ENCODE measurements around the gene RPS25.
A peak's percentile ranks its signal among the peaks of the same experiment; 100 is the strongest.
"Not testable (repeated sequence)": the region's sequence is repeated elsewhere in the genome, so short reads cannot be mapped to it uniquely, and the experiment has no call there.

Gene RPS25

DNA sequence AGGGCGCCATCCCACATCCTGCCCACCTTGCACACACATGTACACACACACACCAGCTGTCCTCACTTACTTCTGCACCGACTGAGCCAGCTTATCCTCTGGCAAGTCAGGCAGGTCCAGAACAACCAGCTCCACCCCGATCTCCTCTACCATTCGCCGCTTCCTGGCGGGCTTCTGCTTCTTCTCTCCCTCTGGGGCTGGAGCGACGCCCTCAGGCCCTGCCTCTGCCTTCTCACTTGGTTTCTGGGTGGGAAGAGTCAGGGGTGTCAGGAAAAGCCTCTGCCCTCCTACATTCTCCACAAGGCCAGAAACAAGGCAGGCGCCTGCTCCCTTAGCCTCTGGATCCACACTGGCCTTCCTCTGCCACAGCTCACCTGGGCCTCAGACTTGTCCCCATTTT is 30.5 kb upstream of the RPS25 start:
- TF ChIP-seq, protein P1, sequence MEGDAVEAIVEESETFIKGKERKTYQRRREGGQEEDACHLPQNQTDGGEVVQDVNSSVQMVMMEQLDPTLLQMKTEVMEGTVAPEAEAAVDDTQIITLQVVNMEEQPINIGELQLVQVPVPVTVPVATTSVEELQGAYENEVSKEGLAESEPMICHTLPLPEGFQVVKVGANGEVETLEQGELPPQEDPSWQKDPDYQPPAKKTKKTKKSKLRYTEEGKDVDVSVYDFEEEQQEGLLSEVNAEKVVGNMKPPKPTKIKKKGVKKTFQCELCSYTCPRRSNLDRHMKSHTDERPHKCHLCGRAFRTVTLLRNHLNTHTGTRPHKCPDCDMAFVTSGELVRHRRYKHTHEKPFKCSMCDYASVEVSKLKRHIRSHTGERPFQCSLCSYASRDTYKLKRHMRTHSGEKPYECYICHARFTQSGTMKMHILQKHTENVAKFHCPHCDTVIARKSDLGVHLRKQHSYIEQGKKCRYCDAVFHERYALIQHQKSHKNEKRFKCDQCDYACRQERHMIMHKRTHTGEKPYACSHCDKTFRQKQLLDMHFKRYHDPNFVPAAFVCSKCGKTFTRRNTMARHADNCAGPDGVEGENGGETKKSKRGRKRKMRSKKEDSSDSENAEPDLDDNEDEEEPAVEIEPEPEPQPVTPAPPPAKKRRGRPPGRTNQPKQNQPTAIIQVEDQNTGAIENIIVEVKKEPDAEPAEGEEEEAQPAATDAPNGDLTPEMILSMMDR (IDR thresholded peaks at IDR 0.05; ENCODE audit: borderline replicate concordance, insufficient read depth, low read depth, low read length), result no peak
- no peak overlapping the region for H3K4me3 ChIP-seq (ENCODE audit: low read depth, low read length)

GRCh38 chr11:119047205-119047604 is 29.1 kb upstream of the RPS25 start:
- TF ChIP-seq, protein P1 (IDR thresholded peaks at IDR 0.05; ENCODE audit: borderline replicate concordance, insufficient read depth, low read depth, low read length), result no peak
- no peak overlapping the region for H3K4me3 ChIP-seq (ENCODE audit: low read depth, low read length)

DNA sequence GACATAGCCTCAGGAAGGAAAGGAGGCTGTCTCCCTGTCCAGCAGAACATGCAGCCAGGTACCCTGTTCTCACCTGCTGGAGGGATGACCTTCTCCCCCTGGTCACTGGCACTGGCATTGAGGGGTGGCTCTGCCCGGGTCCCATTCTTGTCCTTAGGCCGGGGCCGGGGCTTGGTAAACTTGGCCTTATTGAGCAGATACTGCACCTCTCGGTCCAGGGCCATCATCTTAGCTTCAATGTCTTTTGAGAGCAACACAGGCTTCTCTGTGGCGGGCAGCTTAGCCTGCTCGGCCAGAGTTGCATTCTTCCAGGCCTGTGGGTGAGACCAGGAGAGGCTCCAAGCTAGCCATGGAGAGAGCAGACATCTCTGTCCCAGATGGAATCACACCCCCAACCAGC is 28.3 kb upstream of the RPS25 start:
- TF ChIP-seq, protein P1 (IDR thresholded peaks at IDR 0.05; ENCODE audit: borderline replicate concordance, insufficient read depth, low read depth, low read length), result no peak
- no peak overlapping the region for H3K4me3 ChIP-seq (ENCODE audit: low read depth, low read length)

GRCh38 chr11:119044708-119045107 is 26.6 kb upstream of the RPS25 start:
- H3K4me3 ChIP-seq (ENCODE audit: low read depth, low read length), result no peak overlapping the region
- TF ChIP-seq, protein P1 (IDR thresholded peaks at IDR 0.05; ENCODE audit: borderline replicate concordance, insufficient read depth, low read depth, low read length), result peak; percentile 32; the same call in 1 of the 2 replicates

- TF ChIP-seq, protein P1 (IDR thresholded peaks at IDR 0.05; ENCODE audit: borderline replicate concordance, insufficient read depth, low read depth, low read length), result no peak
- H3K4me3 ChIP-seq (ENCODE audit: low read depth, low read length), result no peak overlapping the region
Measured at GRCh38 chr11:119042927-119043326, 24.8 kb upstream of the RPS25 start.

DNA sequence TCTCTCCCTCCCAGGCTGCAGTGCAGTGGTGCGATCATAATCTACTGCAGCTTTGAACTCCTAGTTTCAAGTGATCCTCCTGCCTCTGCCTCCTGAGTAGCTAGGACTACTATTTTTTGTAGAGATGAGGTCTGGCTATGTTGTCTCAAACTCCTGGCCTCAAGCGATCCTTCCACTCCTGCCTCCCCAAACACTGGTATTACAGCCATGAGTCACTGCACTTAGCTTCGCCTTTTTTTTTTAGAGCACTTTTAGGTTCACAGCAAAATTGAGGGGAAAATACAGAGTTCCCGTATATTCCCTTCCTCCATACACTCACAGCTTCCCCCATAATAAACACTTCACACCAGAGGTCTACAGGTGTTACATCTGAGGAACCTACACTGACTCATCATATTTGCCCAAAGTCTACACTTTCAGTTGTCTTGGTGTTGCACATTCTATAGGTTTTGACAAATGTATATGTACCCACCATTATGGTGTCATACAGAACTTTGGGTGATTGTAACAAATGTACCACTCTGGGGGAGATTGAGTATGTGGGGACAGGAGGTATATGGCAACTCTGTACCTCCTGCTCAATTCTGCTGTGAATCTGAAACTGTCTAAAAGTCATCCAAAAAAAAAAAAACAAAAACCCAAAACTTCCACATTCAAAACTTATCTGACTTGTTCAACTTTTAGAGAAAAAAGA is 23.8 kb upstream of the RPS25 start:
- TF ChIP-seq, protein P1 (IDR thresholded peaks at IDR 0.05; ENCODE audit: borderline replicate concordance, insufficient read depth, low read depth, low read length), result no peak
- H3K4me3 ChIP-seq (ENCODE audit: low read depth, low read length), result no peak overlapping the region

- not testable (repeated sequence) for H3K4me3 ChIP-seq (ENCODE audit: low read depth, low read length)
Measured at GRCh38 chr11:119039471-119039870, 21.3 kb upstream of the RPS25 start.

Data from GM12875 (cell line).